Endothelial cell of umbilical vein (primary cell): ENCODE measurements around the gene ADIPOQ. TPM values are rescaled to one million over a fixed set of nuclear protein-coding genes. Genes with fewer than 3 reads are reported as not detected.
"Not testable (repeated sequence)": the region's sequence is repeated elsewhere in the genome, so short reads cannot be mapped to it uniquely, and the experiment has no call there.

Source experiments
- BruUV-seq: library from RNA; stranded (reverse); fragments of 400-500 nt; replicated peaks from 2 replicates; lab custom pipeline; 2021; lab: Mats Ljungman, UMichigan
- CTCF ChIA-PET: fragments of 300-600, 350-600 bp; sonication (Branson Sonifier 250); formaldehyde crosslinking; loops from one replicate; lab custom pipeline; 2021; ENCODE audit warnings: antibody characterized with exemption, inconsistent platforms; lab: Charles Lee
- POLR2A ChIA-PET: fragments of 300-600, 350-600 bp; sonication (Branson Sonifier 250); formaldehyde crosslinking; loops from one replicate; lab custom pipeline; 2021; ENCODE audit warnings: antibody characterized with exemption, inconsistent platforms; lab: Charles Lee
- DNase-seq: peaks from one replicate; pipeline ENCODE4 v3.0.0-alpha.2; 2011; ENCODE audit warnings: low read depth, low spot score
- FAIRE-seq: peaks from 2 replicates; lab custom pipeline; 2011; peaks lifted over from hg19 to GRCh38; lab: Jason Lieb, UNC
- H2AFZ ChIP-seq: 2 replicates; pipeline ENCODE4 v1.6.0; 2012; ENCODE audit warnings: low read depth, low read length, control low read depth, inconsistent platforms
- H3K27ac ChIP-seq: 2 replicates; pipeline ENCODE4 v1.5.1; 2011; ENCODE audit warnings: low read depth, mild to moderate bottlenecking, control low read depth, low read length, moderate library complexity; ENCODE audit not compliant: insufficient read depth
- H3K27me3 ChIP-seq, 2 experiments: 2 replicates each; pipeline versions ENCODE4 v1.6.0 to v1.6.1; 2011; ENCODE audit warnings: low read length in 2 of 2, mixed read lengths in 1 of 2; ENCODE audit not compliant: control insufficient read depth in 2 of 2, insufficient read depth in 2 of 2
- H3K36me3 ChIP-seq, 2 experiments: 2 replicates in 1 of 2; 3 replicates in 1 of 2; pipeline ENCODE4 v1.5.1; 2011; ENCODE audit warnings: low read length in 2 of 2, mild to moderate bottlenecking in 1 of 2, moderate library complexity in 1 of 2; ENCODE audit not compliant: control insufficient read depth in 2 of 2, insufficient read depth in 2 of 2; ENCODE audit errors: extremely low read depth in 1 of 2
- H3K4me1 ChIP-seq: 3 replicates; pipeline ENCODE4 v1.5.1; 2011; ENCODE audit warnings: mild to moderate bottlenecking, low read length; ENCODE audit not compliant: control insufficient read depth, insufficient read depth; ENCODE audit errors: extremely low read depth
- H3K4me2 ChIP-seq: 2 replicates; pipeline ENCODE4 v1.6.1; 2011; ENCODE audit warnings: low read length, control low read depth, mixed read lengths; ENCODE audit not compliant: insufficient read depth
- H3K4me3 ChIP-seq, 3 experiments: fragments of 200-600 bp in 1 of 3; sonication (generic), shearing (Covaris generic) in 1 of 3; replicated peaks in 1 of 3; 2 replicates each; pipeline ENCODE4 v1.5.1; 2011 to 2016; ENCODE audit warnings: control low read depth in 3 of 3, low read length in 3 of 3, mild to moderate bottlenecking in 2 of 3, inconsistent platforms in 1 of 3, low read depth in 1 of 3, moderate library complexity in 1 of 3; ENCODE audit not compliant: insufficient read depth in 1 of 3
- H3K79me2 ChIP-seq: 2 replicates; pipeline ENCODE4 v1.6.0; 2012; ENCODE audit warnings: low read length, inconsistent platforms; ENCODE audit not compliant: control insufficient read depth, insufficient read depth
- H3K9ac ChIP-seq: replicated peaks from 2 replicates; pipeline ENCODE3; 2011; ENCODE audit warnings: low read length, control low read depth; ENCODE audit not compliant: insufficient read depth; ENCODE audit errors: extremely low read depth
- H3K9me1 ChIP-seq: replicated peaks from 3 replicates; pipeline ENCODE4 v1.6.0; 2011; ENCODE audit warnings: mild to moderate bottlenecking, low read length; ENCODE audit not compliant: control insufficient read depth, insufficient read depth; ENCODE audit errors: extremely low read depth
- H3K9me3 ChIP-seq: replicated peaks from 2 replicates; pipeline ENCODE4 v1.5.1; 2012; ENCODE audit warnings: low read length, inconsistent platforms; ENCODE audit not compliant: control insufficient read depth, insufficient read depth
- H4K20me1 ChIP-seq: replicated peaks from 2 replicates; pipeline ENCODE3; 2011; ENCODE audit warnings: mild to moderate bottlenecking, low read length; ENCODE audit not compliant: control insufficient read depth, insufficient read depth; ENCODE audit errors: extremely low read depth
- EZH2 ChIP-seq: IDR thresholded peaks from 2 replicates; pipeline ENCODE4 v1.6.1; 2012; ENCODE audit warnings: borderline replicate concordance, low read depth, mild to moderate bottlenecking, moderate library complexity, low read length, inconsistent platforms; ENCODE audit not compliant: severe bottlenecking
- FOS ChIP-seq: IDR thresholded peaks from 2 replicates; pipeline ENCODE4 v1.6.1; 2011; ENCODE audit warnings: mild to moderate bottlenecking, low read length, moderate library complexity, borderline replicate concordance; ENCODE audit not compliant: insufficient read depth
- GATA2 ChIP-seq: IDR thresholded peaks from 2 replicates; pipeline ENCODE4 v1.7.0; 2011; ENCODE audit warnings: low read depth, mild to moderate bottlenecking, moderate library complexity, mixed read lengths, low read length; ENCODE audit not compliant: insufficient read length, insufficient read depth
- JUN ChIP-seq: IDR thresholded peaks from 2 replicates; pipeline ENCODE4 v1.6.1; 2011; ENCODE audit warnings: borderline replicate concordance, low read depth; ENCODE audit not compliant: insufficient read length, insufficient read depth
- MYC ChIP-seq: IDR thresholded peaks from one replicate; pipeline ENCODE4 v1.6.1; 2011; ENCODE audit warnings: mild to moderate bottlenecking, low read depth, low read length
- POLR2A ChIP-seq: IDR thresholded peaks from 2 replicates; pipeline ENCODE4 v1.6.1; 2012; ENCODE audit warnings: low read depth, mild to moderate bottlenecking, control low read depth, low read length
- POLR2AphosphoS5 ChIP-seq: IDR thresholded peaks from 2 replicates; pipeline ENCODE4 v1.6.1; 2012; ENCODE audit warnings: low read depth, mild to moderate bottlenecking, control low read depth, low read length, moderate library complexity; ENCODE audit not compliant: insufficient read depth
- dilution Hi-C: fragments of 300-500 bp; cut with MboI; formaldehyde crosslinking; loops from one replicate; pipeline ENCODE4 v1.15.0; 2019; ENCODE audit warnings: low sequenced_read_pairs; ENCODE audit not compliant: extremely low pct_ligation_motif_present
- intact Hi-C: fragments of 100-400 bp; cut with micrococcal nuclease; formaldehyde crosslinking; loops from one replicate; pipeline ENCODE4 v1.10.0; 2022
- polyA plus RNA-seq, 4 experiments: library from polyadenylated mRNA; depleted of rRNA in 3 of 4; stranded (reverse) in 3 of 4; unstranded in 1 of 4; fragments of >200 nt; gene quantifications; 2 replicates each; pipeline versions ENCODE4 v1.2.1 to v1.2.3, GENCODE V29; 2011 to 2012; ENCODE audit warnings: missing spikeins in 1 of 4
- total RNA-seq: library from RNA; stranded (reverse); gene quantifications from 2 replicates; pipeline ENCODE4 v1.2.3, GENCODE V29; 2021
- TF ChIP-seq, protein P1 (sequence below), 2 donors: IDR thresholded peaks; 1 replicate in 1 of 2; 2 replicates in 1 of 2; pipeline ENCODE4 v1.5.1; 2011; ENCODE audit warnings: low read length in 2 of 2, mild to moderate bottlenecking in 2 of 2, moderate library complexity in 2 of 2, control low read depth in 1 of 2, inconsistent platforms in 1 of 2, low read depth in 1 of 2; ENCODE audit not compliant: insufficient read depth in 1 of 2; ENCODE audit errors: extremely low read depth in 1 of 2
- TF ChIP-seq, protein P2 (sequence below): IDR thresholded peaks from 2 replicates; pipeline ENCODE4 v1.6.1; 2011; ENCODE audit not compliant: insufficient read depth, insufficient read length

ADIPOQ gene
- total and polyA plus RNA-seq, 2 donors (not counting 3 experiments of a cell fraction or from before 2014, with no cell fraction given): not detected

- peak overlapping the region; percentile 80 for H2AFZ ChIP-seq
- intact Hi-C loops (loop anchor here (5.0 to 10.0 kb wide), 2 partner anchors 44 to 1276 kb away; partner anchors contain the start of gene ST6GAL1), dilution Hi-C loops (no loop called here)
- no peak overlapping the region for H3K9ac ChIP-seq
- H3K79me2 ChIP-seq: no peaks in the 10 kb centered on the region
- TF ChIP-seq, protein P1, sequence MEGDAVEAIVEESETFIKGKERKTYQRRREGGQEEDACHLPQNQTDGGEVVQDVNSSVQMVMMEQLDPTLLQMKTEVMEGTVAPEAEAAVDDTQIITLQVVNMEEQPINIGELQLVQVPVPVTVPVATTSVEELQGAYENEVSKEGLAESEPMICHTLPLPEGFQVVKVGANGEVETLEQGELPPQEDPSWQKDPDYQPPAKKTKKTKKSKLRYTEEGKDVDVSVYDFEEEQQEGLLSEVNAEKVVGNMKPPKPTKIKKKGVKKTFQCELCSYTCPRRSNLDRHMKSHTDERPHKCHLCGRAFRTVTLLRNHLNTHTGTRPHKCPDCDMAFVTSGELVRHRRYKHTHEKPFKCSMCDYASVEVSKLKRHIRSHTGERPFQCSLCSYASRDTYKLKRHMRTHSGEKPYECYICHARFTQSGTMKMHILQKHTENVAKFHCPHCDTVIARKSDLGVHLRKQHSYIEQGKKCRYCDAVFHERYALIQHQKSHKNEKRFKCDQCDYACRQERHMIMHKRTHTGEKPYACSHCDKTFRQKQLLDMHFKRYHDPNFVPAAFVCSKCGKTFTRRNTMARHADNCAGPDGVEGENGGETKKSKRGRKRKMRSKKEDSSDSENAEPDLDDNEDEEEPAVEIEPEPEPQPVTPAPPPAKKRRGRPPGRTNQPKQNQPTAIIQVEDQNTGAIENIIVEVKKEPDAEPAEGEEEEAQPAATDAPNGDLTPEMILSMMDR (IDR thresholded peaks at IDR 0.05; ENCODE audit: extremely low read depth in 1 of 2, insufficient read depth in 1 of 2, low read depth in 1 of 2, low read length in 2 of 2): no peak
- TF ChIP-seq POLR2AphosphoS5: no peak
- TF ChIP-seq FOS: no peak
- TF ChIP-seq MYC: no peak
- TF ChIP-seq, protein P2, sequence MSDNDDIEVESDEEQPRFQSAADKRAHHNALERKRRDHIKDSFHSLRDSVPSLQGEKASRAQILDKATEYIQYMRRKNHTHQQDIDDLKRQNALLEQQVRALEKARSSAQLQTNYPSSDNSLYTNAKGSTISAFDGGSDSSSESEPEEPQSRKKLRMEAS: no peak
- no peak for TF ChIP-seq EZH2
- TF ChIP-seq GATA2: no peak
- no peak for TF ChIP-seq POLR2A
- TF ChIP-seq JUN: no peak
- H3K36me3 ChIP-seq: no peaks in the 10 kb centered on the region
- DNase-seq (peak; percentile 86), FAIRE-seq (no peak)
- CTCF ChIA-PET: interaction anchor here (1.2 kb wide), 2 partner anchors 39 to 251 kb away, joined by 3 to 4 read pairs; partner anchors contain the start of gene RPL39L
- POLR2A ChIA-PET: no interaction called here
- BruUV-seq: no TSS peak
- no peaks in the 10 kb centered on the region for H3K27me3 ChIP-seq
- no peak overlapping the region for H3K4me3 ChIP-seq
- no peak overlapping the region for H3K27ac ChIP-seq
- H3K9me1 ChIP-seq: no peaks in the 10 kb centered on the region
- H3K4me2 ChIP-seq: peak overlapping the region; percentile 2
- peaks cover 1% of the 10 kb centered on the region for H3K4me1 ChIP-seq
- H4K20me1 ChIP-seq: no peaks in the 10 kb centered on the region
- no peaks in the 10 kb centered on the region for H3K9me3 ChIP-seq
These were observed 46.1 kb downstream of the ADIPOQ start for GRCh38 chr3:186888569-186888968.

DNA sequence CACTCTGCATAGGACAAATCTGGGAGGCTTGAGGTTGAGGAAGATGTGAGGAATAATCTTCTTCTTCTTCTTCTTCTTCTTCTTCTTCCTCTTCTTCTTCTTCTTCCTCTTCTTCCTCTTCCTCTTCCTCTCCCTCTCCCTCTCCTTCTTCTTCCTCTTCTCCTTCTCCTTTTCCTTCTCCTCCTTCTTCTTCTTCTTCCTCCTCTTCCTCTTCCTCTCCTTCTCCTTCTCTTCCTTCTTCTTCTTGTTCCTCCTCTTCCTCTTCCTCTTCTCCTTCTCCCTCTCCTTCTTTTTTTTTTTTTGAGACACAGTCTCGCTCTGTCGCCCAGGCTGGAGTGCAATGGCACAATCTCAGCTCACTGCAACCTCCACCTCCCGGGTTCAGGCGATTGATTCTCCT lies 47.2 kb downstream of the ADIPOQ start:
- H3K27ac ChIP-seq, H3K4me3 ChIP-seq, H3K79me2 ChIP-seq, BruUV-seq, FAIRE-seq, DNase-seq, POLR2A ChIA-PET, H3K4me1 ChIP-seq, H4K20me1 ChIP-seq, H3K9me3 ChIP-seq, H3K9ac ChIP-seq, H3K27me3 ChIP-seq, H2AFZ ChIP-seq, H3K36me3 ChIP-seq, H3K4me2 ChIP-seq, dilution Hi-C loops, H3K9me1 ChIP-seq: not testable (repeated sequence)
- CTCF ChIA-PET: interaction anchor here (0.7 to 1.2 kb wide), 3 partner anchors 41 to 224 kb away, joined by 3 read pairs; no protein-coding TSS in a partner anchor
- intact Hi-C loops: loop anchor here (5.0 to 10.0 kb wide), 2 partner anchors 43 to 1275 kb away; partner anchors contain the start of gene ST6GAL1
